HG03378 (cell line): Measurements from ENCODE around the gene RNU1-1.
"Not testable (repeated sequence)": the region's sequence is repeated elsewhere in the genome, so short reads cannot be mapped to it uniquely, and the experiment has no call there.

Source experiments
- ATAC-seq: cut with Tn5 transposase; IDR thresholded peaks from one replicate; pipeline ENCODE4 v1.9.1; 2021; ENCODE audit warnings: mild to moderate bottlenecking, moderate library complexity; ENCODE audit not compliant: unreplicated experiment

The RNU1-1 gene

DNA sequence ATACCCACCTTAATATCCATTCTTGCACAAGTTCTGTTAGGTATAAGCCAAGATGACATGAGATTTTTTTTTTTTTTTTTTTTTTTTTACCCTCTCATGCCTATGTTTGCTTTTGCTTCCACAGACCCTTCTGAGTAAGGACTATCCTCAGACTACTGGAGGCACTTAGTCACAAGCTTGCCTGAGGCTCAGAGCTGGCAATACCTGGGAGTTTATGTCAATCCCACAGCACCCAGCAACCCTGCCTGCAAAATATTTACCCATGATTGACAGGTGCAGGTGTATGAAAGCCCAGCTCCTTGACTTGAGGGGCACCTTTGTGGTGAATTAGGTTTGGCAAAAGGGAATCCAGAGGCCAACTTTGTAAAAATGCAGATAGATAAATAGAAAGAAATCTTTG is 11.7 kb upstream of the RNU1-1 start:
- not testable (repeated sequence) for ATAC-seq

DNA sequence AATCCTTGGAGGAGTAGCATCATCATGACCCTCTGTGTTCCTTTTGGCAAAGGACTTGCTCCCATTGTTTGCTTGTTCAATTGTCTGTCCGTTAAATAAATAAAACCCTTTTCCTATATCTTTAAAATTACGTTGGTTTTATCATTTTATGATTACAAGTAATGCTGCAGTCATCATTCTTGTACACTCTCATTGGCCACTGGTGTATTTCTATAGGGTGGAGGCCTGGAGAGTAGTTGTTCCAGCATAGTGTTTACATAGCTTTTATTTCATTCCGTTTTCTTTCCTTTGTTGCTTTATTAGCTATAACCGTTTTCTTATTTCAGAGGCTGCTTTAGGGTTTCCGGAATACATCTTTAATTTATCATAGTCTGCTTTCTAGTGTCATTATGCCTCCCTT is 7.6 kb upstream of the RNU1-1 start:
- ATAC-seq: not testable (repeated sequence)

DNA sequence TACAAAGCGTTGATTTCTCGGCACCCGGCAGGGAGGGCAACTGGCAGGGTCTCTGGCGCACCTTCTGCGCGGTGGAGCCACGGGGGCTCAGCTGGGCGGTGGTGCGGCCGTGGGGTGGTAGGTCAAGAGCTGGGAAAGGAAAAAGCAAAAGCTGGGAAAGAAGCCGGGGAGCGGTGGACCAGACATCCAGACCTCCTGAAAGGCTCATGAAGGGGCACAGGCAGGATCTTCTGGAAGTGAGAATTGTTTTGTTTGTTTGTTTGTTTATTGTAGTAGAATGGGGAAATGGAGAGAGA is 7.2 kb upstream of the RNU1-1 start:
- ATAC-seq: no peak

DNA sequence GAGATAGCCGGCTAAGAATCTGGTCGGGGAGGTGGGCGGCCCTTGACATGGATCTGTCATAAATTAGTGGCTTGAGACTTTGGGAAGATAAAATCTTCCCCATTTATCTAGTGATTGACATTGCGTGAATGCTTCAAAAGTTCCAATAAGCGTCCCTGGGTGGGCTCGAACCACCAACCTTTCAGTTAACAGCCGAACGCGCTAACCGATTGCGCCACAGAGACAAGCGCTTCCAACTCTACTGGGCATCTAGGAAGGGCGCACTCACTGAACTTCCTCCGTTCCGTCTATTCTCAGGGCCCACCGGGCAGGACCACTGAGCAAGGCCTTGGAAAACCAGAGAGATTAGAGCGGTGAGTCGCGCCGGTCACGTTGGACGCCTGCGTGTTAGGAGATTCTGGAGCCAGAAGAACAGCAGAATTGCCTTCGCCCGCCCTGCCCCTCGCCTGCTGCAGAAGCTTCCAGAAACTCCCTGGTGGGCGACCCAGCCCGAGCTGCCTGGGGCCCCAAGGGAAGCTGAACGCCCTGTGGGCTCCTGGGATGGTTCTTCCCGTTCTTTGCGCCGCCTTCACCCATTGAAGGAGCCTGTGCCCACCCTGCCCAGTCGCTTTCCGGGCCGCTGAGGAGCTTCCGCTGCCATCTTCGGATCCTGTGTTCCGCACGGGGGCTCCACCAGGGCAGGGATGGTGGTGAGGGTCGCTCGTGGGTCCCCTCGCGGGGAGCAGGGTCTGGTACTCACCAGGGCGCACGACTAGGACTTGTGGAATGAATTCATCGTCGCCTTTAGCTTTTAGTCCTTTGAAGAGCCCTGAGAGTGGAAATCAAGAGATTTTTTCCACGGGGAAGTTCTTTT is 6.6 kb upstream of the RNU1-1 start:
- ATAC-seq: not testable (repeated sequence)

DNA sequence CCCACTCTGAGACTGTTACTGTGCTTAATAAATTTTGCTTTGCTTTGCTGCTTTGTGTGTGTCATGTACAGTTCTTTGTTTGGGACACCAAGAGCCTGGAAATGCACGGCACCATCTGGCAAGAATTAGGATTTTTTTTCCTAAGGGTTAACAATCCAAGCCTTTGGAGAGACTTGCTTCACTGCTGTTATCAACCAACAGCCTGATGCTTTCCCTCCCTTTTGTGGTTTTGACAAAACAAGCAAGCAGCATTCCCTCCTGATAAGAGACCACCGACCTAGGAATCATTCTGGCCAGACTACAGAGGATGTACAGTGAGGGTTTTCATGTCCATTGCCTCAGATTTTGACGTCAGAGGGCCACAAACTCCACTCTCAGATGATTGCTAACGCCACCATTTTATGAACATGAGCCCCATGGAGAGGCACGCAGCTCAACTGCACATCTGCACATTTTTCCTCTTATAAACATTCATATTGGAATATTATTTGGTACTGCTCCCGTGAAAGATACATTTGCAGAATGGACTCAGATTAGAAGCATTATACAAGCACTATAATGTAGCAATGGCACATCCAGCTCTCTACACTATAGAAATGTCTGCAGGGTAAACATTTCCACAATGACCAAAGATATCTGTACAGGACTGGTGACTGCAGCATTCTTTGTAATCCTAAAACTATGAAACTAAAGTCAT is 5.3 kb upstream of the RNU1-1 start:
- not testable (repeated sequence) for ATAC-seq

DNA sequence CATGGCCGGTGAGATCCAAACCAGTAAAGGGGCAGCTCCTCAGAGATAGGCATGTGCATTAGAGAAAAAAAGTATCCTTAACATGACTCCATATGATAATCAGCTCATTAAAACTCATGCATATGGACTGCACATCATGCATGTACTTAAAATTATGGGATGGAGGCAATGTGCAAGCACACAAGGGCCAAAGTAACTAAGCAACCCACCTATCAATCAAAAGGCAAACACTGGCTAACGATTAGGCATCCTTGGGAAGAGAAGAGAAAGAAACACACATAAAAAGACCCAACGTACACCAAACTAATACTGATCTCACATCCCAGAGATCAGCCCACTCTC is 4.8 kb upstream of the RNU1-1 start:
- ATAC-seq: not testable (repeated sequence)

DNA sequence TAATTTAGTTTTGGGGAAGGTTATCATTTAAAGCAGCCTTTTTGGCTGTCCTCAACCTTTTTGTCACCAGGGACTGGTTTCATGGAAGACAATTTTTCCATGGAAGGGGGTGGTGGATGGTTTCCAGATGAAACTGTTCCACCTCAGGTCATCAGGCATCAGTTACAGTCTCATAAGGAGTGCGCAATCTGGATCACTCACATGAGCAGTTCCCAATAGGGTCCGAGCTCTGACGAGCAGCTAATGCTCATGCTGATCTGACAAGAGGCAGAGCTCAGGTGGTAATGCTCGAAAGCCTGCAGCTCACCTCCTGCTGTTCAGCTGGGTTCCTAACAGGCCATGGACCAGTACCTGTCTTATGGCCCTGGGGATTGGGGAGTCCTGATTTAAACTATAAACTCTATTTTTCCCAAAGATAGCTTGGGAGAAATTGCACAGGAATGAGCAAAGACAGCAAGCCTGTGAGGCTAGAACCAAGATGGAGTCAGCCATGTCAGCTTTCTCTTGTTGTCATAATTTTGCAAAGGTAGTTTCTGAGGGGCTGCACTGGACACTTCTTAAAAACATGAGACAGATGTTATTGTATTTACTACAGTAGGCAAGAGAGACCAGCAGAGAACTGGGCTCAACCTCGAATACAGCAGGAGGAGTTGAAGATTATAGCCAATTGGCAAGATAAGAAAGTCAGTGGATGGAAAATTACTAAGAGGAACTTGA is 2.8 kb upstream of the RNU1-1 start:
- ATAC-seq: not testable (repeated sequence)

DNA sequence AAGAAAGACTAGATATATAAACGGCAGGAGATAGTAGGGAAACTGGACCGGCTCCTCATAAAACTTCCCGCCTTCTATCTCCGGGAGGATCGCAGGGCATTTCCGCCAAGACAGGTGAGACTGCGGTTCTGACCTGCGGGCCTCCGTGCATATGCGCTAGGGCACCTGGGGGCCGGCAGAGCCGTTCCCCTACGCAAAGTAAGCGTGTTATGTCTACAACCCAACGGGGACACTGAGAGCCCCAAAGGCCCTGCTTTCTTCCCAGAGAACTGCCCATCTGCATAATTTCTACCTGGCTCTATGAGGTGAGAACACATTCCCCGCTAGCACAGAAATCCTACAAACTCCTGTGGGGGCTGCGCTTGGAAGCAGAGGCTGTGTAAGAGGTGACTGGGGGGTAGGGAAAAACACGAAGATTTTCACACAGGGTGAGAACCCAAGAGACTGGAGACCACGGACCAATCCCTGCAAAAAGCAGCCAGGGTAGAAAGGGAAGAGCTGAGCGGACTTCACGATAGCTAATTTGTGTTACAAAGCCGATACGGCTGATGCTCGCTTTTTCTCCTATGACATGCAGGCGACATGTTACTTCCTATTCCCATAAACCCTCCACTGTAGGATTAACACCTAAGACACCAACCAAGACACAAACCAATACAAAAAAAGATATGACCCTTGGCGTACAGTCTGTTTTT is 526 bp downstream of the RNU1-1 start:
- peak; percentile 84 for ATAC-seq

DNA sequence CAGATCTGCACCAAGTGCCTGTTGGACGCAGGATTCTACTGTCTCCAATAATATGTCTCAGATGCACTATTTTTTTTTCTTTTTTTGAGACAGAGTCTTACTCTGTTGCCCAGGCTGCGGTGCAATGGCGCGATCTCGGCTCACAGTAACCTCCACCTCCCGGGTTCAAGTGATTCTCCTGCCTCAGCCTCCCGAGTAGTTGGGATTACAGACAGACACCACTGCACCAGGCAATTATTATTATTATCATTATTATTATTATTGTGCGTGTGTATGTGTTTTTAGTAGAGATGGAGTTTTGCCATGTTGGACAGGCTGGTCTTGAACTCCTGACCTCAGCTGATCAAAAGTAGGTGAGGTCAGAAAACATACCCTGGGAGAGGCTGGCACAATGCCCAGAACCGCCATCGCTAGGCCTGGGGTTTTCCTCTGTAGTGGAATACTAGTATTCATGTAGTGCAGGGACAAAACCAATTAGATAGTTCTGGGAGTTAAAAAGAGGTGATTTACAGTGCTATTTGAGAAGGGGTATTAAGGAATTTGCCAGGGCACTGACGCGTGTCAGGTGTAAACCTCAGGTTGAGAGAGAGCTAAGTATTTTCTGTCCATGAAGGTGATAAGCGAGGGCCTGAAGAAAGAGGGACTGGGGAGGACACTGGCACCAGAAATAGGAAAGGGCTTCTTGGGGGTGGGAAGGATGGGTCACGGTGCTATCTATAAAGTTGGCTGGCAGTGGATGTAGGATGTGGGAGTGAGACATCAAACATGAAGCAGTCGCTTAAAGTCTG is 1.3 kb downstream of the RNU1-1 start:
- ATAC-seq: not testable (repeated sequence)

DNA sequence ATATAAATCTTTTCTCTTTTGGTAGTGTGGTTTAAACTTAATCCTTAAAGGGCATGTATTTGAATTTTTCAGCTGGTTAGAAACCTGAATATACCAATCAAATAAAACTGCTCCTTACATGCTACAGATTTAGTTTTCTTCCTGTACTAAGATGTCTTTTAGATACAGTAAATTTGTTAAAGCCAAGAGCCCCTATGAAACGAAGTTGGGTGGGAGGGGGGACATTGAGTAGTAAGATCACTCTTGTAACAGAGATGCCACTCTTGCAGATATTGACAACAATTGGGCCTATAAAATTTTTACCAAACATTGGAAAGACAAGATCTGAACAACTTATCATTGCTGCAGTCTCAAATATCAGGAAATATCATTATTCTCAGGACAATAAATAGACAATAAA is 2.2 kb downstream of the RNU1-1 start:
- ATAC-seq: not testable (repeated sequence)

DNA sequence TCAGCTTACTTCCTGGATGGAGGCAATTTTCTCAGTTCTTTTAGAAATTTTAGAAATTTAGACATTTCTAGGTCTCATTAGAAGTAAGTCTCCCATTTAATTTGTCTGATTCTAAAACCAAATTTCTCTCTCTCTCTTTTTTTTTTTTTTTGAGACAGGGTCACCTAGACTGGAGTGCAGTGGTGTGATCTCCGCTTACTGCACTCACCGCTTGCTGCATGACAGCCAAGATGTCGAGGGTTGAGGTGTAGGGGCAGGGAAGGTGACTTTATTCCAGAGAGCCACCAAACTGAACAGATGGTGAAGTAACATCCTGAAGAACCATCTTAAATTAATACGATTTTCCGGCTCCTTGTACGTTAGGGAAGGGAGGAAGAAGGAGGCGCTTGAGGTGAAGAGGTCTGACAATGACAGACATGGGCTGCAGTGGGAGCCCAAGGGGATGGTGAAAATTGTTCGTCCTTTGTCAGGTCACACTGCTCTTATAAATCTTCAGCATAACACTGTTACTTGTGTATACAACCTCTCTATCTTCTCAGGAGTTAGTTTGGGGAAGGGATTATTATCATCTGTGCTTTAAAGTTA is 5.1 kb downstream of the RNU1-1 start:
- ATAC-seq: not testable (repeated sequence)

DNA sequence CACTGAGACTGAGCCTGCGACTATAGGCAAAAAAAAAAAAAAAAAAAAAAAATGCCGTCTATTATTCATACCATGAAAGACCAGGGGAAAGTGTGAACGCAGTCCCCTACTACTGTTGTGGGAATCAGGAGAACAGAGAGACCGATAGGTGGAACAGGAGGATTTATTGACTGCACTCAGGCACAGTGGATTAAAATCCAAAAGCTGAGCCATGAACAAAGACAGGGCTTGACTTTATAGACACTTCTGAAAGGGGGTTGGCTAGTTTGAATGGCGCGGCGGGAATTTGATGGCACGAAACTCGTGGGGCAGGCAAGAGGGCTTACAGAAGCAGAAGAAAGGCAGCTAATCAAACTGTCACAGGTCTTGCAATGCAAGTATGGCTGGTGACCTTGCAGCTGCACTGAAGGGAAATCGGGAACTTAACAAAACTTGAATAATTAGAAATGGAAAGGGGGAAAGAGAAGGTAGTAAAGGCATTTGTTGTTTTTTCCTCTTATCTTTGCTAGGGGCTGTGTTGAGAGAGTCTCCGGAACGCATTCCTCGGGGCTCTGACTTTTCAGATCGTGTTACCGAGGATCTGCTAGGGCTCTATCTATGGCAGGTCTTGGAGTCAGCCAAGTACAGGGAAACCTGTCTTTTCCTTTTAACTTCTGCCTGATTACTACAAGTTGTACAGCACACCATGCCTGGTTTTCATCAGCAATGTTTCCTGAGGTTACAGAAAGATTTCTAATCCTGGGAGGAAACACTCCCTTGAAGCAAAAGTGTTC is 7.5 kb downstream of the RNU1-1 start:
- ATAC-seq: not testable (repeated sequence)

DNA sequence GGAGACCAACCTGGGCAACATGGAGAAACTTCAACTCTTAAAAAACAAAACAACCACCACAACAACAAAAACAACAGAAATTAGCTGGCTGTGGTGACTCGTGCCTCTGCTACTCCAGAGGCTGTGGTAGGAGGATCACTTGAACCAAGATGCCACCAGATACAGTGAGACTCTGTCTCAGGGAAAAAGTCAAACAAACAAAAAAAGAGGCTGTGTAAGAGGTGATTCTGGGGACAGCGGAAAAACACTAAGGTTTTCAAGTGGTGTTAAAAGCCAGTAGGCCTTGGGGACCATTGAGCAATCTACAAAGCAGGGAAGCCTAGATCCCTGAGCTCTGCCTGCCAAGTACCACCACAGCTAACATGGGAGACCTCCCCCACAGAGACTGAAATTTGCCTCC is 8.2 kb downstream of the RNU1-1 start:
- not testable (repeated sequence) for ATAC-seq

DNA sequence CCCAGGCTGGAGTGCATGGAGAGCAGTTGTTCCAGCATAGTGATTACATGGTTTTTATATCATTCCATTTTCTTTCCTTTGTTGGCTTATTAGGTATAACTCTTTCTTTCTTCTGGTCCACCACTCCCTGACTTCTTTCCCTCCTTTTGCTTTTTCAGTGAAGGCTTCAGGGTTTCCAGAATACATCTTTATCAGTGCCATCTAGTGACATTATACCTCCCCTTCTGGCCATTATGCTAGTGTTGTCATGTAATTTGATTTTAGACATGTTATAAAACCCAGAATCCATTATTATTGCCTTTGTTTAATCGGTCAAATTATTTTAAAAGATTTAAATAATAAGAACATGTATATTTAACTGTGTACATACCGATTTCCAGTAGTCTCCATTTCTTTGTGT is 10.6 kb downstream of the RNU1-1 start:
- ATAC-seq: no peak

DNA sequence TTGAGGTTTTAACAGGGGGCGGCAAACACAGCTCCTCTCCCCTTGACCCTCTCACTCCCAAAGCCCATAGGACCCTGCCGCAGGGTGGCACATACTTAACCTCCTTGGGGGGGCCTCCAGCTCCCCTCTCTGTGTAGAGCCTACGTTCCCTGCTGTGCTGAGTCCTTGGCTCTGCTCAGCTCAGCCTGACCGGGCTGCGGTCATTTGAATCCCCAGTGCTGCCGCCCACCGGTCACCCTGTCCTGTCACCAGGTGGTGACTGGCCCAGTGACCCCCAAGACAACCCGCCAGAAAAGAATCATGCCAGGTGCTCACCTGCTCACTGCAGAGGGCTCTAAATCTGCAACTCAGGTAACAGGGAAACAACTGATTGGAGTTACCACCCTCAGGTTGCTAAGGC is 12.6 kb downstream of the RNU1-1 start:
- ATAC-seq: not testable (repeated sequence)

DNA sequence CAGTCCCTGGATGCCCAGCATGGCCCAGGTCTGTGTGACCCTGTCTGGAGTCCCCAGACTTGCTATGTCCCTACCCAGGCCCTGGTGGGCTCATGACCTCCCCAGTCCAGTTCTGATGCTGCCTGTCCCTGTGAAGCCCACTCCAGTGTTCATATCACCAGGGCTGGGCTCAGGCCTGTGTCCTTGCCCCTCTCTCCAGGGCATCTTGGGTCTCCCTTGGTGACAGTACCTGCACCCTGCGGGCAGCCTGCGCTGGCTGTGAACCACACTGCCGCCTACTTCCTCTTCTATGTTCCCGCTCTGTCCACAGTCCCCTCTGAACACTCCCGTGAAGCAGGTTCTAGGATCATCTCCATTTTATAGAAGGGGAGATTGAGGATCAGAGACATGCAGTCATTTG is 13.1 kb downstream of the RNU1-1 start:
- not testable (repeated sequence) for ATAC-seq

DNA sequence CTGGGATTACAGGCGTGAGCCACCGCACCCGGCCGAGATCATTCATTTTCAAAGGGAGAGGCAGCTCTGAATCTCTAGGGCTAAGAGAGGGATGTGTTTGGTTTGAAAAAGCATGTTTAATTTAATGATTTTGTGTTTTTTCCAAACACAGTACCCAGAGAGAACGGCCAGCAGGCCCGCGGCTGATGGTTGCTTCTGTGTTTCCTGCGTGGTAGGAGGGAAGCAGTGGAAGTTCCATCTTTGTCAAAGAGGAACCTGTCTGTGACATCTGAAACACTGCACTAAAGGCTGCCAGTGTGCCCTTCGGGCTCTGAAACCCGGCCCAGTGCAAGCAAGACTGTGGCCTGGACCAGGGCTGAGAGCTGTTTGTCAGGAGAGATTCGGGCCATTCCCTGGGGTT is 13.6 kb downstream of the RNU1-1 start:
- not testable (repeated sequence) for ATAC-seq

DNA sequence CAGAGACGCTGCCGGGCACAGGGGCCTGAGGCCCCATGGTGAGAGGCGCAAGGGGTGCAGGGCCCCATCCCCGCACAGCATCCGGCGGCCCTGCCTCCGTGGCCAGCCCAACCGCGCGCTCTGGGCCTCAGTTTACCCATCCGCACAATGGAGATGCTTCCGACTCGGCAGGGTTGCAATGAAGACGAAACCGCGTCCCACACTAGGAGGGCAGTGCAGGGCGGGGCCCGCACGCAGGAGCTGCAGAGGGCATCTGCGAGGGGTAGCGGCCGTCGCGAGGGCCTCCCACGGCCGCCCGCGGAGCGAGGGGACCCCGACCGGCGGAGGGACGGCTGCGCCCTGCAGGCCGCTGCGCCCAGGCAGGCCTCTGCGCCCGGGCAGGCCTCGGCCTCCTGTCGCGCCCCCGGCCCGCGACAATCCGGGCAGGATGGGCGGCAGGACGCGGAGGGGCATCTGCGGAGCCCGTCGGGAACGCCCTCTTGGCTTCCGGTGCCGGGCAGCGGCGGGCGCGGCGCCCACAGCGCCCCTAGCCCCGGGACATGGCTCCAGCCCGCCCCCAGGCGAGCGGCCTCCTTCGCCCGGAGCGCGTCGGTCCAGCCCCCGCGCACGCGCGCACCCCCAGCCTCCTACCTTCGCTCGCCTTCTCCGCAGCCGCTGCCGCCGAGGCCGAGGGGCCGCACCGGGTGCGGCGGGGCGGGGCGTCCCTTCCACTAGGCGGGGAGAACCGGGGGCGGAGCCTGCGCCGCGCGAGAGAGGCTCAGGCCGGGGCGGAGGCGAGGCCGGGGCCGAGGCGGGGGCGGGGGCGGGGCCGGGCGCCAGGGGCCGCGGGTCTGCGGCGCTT is 15.3 kb downstream of the RNU1-1 start:
- no peak for ATAC-seq
